ENCODE measurements around the gene TRH.
A peak's percentile ranks its signal among the peaks of the same experiment; 100 is the strongest.
"Not testable (repeated sequence)": the region's sequence is repeated elsewhere in the genome, so short reads cannot be mapped to it uniquely, and the experiment has no call there.

TRH gene

DNA sequence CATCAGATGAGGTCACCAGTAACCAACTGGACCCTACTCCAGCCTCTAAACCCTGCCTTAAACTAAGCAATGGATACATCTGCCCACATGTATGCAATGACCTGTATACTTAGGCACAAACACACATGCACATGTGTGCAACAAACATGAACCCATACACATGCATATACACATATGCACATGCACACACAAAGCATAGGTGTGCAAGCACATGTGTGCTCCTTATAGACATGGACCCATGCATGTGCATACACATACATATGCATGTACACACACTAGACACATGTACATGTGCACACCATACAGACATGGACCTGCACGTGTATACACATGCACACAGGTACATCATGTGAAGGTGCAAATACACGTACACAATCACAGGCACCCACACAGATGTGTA lies 8.6 kb upstream of the TRH start:
- DNase-seq (ENCODE audit: low spot score): no peak

DNA sequence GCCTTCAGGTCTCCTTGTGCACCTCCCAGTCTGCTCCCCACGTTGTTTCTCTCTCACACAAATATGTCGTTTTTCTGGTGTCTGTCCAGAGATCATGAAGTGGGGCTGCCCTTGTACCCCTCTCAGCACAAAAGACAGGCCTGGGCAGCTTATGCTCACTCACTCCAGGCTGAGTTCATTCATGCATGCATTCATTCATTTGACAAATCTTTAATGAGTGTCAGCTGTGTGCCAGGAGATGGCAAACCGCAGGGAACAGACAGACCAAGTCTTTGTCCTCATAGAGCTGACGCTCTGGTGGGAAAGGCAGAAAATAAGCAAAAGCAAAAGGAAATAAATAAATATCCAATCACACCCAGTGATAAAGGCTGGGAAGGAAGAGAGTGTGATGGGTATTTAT lies 7.6 kb upstream of the TRH start:
- DNase-seq (ENCODE audit: low spot score): no peak

DNA sequence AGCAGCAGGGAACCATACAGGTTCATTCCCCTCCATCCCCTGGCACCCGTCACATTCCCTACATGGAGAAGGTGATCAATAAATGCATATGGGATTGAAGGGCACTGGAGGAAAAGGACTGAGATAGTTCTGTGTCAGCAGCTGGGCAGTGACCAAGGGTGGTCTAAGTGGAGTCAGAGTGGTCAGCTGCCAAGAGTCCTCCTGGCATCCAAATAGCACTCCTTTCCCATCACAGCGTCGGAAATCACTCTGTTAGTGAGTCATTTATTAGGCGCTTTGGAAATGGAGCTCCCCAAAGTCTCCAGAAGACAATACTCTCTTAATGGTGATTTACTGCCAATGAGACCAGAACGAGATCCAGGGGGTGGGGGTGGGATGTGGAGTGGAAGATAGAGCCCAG lies 6.8 kb upstream of the TRH start:
- DNase-seq (ENCODE audit: low spot score): no peak

DNA sequence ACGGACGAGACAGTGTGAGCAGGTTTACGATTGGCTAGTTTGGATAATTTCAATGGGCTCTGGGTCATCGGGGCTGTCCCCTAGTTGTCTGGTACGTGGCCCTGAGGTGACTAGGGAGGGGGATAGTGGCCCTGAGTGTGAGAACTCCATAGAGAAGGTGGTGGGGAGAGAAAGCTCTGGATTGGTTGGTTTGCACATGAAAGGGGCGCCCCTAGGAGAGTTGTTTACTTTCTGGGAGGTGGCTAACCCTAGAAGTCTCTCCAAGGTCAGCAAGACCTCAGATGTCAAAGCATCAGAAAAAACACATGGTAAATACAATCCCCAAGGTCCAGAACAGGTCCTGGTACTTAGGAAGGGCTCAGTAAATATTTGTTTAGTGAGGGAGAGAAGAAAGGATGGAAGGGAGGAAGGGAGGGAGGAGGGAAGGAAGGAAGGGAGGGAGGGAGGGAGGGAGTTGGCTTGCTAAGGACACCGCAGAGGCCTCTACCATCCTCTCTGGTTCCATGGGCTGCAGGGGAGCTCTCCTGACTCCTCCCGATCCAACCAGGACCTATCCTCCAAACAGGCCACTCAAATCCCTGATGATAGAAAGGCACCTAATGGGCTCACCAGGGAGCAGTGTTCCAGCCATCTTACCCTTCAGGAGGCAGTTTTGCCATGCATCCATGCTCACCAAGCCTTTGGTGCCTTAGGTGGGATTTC lies 3.0 kb upstream of the TRH start:
- peak; percentile 43 for DNase-seq (ENCODE audit: low spot score)

DNA sequence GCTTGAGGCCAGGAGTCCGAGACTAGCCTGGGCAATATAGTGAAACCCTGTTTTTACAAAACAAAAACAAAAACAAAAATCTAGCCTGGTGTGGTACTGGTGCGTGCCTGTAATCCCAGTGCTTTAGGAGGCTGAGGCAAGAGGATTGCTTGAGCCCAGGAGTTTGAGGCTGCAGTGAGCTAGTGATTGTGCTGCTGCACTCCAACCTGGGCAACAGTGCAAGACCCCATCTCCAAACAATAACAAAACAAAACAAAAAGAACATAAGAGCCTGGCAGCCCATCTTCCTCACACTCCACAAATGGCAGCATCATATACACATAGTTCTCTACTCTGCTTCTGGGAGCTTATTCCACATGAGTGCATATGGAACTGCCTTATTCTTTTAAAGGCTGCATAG lies 2.2 kb upstream of the TRH start:
- DNase-seq (ENCODE audit: low spot score): no peak

DNA sequence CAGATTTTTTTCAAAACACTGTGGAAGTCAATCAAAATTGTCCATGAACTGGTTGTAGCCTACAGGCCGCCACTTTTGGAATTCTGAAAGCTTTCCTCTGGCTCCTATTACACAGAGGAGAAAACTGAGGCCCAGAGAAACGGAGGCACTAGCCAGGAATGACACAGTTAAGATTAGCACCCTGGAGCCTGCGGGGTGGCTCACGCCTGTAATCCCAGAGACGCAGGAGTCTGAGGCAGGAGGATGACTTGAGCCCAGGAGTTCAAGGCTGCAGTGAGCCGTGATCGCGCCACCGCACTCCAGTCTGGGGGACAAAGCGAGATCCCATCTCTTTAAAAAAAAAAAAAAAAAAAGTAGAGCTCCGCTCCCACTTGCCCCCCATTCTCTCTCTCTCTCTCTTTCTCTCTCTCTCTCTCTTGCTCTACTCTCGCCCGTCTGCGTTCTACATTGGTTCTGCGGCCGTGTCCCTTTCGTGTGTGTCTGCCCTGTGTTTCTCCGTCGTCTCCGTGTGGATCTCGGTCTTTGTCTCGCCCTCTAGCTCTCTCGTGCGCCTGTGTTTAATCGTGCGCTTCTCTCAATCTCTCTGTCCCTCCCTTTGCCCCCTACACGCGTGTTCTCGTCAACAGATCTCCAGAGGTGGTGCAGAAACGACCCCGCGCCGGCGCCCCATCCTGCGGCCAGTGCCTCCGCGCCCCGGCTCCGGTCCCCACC lies 512 bp upstream of the TRH start:
- no peak for DNase-seq (ENCODE audit: low spot score)

DNA sequence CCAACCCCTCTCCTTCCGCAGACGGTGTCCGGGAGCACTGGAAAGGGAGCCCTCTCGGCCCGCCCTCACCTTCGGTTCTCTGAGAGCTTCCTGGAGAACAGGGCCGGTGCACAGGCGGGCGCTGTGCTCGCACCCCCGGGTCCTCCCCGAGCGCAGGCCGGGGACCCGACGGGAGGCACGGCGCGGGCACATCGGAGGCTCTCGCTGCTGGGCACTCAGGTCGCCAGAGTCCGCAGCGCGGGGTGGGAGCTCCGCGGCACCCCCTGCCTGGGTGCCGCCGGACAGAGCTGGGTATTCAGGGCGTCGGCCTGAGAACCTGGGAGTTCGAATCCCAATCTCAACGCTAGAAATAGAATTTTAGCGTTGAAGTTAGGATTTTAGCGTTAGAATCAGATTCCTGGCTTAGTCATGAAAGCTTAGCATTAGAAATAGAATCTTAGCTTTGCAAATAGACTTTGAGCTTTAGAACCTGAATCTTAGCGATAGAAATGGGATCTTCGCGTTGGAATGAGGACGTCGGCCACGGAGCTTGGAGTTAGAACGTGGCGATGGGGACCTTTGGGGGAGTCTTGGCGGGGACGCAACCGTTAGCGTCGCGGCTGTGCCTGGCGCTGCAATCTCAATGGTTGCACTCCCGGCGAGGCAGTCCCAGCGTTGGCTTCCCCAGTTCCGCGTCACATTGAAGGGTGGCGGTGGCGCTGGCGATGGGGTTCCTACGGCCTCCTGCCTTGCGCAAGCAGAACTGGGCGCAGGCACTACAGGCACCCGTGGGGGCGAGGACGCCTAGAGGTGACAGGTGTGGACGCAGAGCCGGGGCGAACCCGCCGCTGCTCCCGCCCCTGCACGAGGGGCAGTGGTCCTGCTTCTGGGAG lies 549 bp downstream of the TRH start:
- no peak for DNase-seq (ENCODE audit: low spot score)

DNA sequence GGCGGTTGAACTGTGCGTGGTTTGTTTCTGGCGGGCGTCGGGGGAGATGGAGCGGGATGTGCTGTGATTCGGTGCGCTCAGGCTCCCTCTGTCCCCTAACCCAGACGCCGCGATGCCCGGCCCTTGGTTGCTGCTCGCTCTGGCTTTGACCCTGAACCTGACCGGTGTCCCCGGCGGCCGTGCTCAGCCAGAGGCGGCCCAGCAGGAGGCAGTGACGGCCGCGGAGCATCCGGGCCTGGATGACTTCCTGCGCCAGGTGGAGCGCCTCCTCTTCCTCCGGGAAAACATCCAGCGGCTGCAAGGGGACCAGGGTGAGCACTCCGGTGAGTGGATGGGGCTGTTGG lies 1.2 kb downstream of the TRH start:
- no peak for DNase-seq (ENCODE audit: low spot score)

DNA sequence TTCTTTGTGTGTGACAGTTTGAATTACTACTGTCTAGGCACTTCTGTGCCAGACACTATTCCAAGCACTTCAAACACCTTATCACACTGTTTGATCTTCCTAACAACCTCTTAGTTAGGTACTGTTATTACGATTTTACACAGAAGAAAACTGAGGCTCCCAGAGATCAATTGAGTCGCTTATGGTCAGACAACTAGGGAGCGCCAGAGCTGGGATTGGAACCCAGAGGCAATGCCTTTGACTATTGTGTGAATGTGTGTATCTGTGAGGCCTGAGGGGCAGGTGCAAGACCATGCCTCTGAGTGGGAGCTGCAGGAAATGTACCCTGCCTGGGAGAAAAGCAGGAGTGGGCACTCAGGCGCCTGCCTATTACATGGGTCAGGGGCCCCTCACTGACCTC lies 1.8 kb downstream of the TRH start:
- DNase-seq (ENCODE audit: low spot score): no peak

DNA sequence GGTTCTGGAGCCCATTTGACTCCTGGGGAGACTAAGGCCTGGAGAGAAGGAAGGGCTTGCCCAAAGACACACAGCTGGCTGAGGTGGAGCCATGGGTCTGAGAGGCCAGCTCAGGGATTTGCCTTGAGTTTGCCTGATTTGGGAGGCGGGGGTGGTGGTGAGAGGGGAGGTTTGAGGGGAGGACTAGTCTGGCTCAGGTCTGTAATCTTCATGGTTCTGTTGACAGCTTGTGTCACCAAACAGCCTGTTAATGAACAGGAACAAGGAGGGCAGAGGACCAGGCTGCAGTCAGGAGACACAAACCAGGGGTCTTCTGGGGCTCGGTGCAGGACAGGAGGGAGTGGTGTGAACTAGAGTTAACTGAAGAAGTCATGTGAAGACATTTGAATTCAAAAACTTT lies 3.6 kb downstream of the TRH start:
- no peak for DNase-seq (ENCODE audit: low spot score)

DNA sequence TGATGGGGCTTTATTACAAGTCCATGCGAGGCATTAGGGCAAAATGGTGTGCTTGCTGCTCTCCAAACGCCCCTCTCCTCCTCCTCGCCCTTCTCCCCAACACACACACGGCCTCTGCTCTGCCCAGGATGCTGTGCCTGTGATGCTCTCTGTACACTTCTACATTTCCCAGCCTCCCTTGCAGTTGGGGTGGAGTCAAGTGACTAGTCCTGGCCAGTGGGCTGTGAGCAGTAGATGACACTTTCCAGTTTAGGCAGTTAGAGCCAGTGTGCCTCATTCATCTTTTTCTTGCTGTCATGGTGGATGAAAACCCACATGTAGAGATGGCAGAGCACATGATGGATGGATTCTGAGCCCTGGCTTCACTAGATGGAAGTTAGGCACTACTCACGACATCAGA lies 5.4 kb downstream of the TRH start:
- DNase-seq (ENCODE audit: low spot score): no peak

DNA sequence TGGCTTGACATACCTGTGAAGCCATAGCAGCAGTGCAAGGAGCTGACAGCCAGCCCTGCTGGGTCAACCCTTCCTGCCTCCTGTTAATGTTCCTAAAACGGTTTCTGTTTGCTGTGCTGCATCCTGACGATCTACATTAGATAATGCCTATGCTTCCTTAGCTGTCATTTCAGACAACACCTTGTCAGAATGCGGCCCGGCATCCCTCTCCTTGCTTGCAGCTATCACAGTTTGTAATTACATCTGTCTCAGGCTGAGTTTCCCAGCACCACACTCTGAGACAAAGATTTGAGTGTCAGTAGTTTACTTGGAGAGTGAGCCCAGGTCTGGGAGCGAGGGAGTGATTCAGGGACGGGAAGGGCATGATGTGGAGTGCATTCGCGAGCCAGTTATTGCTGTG lies 9.0 kb downstream of the TRH start:
- DNase-seq (ENCODE audit: low spot score): no peak

DNA sequence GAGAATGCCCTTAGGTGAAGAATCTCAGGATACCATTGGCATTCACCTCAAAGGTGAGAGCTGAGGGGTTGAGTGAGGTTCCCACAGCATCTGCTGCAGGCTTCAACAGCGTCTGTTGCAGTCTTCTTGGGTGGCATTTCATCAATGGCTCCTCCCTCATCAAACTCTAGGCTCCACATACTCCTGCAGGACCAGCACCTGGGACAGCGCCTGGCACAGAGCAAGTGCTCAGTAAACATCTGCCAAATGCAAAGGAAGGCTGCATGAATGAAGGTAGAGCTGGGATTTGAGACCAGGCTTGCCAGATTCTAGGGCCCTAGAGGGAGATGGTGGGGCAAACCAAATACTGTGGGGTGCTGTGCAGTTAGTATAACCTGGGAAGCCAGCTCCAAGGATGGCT lies 9.6 kb downstream of the TRH start:
- no peak for DNase-seq (ENCODE audit: low spot score)

DNA sequence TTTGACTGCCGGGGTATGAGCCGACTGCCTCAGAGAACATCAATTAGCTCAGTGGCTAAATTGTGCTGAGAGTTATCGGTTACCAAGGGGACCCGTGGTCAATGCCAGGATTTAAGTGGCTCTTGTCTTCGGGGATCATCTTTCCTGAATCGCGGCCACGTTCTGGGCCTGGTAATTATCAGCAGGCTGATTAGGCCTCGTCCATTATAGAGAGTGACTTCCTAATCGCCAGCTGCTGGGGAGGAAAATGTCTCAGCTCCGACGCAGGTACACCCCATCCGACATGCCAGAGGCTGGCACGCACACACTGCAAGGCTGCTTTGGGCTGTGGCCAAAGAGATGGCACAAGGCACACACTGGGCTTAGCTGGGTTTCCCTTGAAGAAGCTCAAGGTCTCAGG lies 10.6 kb downstream of the TRH start:
- no peak for DNase-seq (ENCODE audit: low spot score)

DNA sequence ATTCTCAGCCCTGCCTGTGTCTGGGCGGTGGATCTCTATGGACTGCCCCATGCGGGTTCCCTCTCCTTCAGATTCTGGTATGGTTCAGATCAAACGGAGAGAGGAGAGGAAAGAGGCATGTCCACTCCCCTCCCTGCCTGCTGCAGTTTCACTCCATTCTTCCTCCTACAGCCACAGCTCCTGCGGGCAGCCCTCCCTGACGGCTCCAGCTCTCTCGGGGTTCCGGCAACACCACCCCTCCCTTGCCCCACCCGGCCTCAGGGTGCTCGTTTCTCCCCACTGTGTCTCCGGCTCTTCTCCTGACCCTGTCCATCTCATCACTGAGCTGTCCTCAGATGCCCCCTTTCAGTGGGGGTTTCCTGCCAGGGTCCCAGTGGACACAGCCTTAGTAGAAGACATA lies 13.9 kb downstream of the TRH start:
- no peak for DNase-seq (ENCODE audit: low spot score)

DNA sequence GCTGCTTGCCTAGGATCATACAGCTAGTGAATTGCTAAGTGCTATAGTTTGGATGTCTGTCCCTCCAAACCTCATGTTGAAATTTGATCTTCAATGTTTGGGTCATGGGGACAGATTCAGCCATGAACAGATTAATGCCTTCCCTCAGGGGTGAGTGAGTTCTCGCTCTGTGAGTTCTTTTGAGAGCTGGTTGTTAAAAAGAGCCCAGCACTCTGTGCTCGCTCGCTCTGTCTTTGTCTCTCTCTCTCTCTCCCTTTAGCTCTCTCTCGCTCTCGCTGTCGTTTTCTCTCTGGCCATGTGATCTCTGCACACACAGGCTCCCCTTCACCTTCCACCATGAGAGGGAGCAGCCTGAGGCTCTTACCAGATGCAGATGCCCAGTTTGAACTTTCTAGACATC lies 14.9 kb downstream of the TRH start:
- DNase-seq (ENCODE audit: low spot score): no peak

DNA sequence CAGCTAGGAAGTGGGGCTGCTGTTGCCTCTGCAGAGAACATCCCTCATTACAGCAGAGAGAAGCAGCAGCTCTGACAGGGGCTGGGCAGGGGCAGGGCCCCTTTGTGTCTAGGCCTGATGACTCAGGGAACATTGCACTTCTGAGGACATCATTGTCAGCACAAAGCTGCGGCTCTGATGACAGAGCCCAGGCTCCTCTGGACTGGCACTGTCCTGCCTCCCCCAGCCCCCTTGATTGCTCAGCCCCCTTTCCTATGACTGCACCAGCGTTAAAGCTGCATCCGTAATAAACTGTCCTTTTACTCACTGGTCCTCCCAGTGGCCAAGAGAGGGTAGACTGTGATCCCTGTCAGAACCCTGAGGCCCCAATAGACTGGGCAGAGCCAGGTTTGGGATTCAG lies 18.3 kb downstream of the TRH start:
- peak; percentile 68 for DNase-seq (ENCODE audit: low spot score)

DNA sequence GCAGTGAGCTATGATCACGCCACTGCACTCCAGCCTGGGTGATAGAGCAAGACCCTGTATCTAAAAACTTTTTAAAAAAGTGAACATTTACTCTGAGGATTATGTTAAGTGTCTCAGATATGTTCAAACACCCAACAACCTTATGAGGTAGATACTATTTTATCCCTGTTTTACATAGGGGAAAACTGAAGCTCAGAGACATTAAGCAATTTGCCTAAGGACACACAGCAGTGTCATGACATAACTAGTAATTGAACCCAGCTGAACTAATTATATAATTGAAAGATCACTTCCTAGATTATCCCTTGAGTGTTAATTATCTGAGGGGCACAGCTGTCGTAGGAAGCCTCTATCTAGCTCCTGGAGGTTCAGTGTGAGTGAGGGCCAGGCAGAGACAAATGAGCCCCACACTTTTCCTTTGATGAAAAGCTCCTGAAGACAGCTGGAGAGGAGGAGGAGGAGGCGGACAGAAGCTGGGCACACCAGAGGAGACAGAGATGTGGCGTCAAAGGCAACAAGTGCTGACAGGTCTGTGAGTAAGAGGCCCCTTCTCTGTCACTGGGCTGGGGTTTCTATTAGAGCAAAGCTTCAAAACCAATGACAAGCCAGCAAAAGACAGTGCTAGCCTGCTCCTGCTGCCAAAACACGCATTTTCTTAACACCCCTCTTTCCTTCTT lies 20.5 kb downstream of the TRH start:
- DNase-seq (ENCODE audit: low spot score): no peak

DNA sequence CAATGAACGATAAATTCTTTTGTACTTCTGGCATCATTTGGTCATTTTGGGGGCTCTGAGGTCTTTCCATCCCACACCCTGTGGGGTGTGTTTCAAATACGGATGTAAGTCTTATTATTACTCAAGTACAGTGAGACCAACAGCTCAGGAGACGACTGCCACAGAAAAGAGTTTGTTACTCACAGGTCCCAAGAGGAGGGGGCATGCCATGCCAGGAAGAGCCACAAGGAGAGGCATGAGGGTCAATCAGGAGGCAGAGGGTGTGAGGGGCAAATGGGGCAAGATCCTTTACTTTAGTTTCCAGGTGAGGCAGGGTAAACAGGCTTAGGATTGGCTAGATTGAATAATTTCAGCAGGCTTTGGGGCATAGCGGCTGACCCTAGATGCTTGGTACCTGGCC lies 21.6 kb downstream of the TRH start:
- no peak for DNase-seq (ENCODE audit: low spot score)

DNA sequence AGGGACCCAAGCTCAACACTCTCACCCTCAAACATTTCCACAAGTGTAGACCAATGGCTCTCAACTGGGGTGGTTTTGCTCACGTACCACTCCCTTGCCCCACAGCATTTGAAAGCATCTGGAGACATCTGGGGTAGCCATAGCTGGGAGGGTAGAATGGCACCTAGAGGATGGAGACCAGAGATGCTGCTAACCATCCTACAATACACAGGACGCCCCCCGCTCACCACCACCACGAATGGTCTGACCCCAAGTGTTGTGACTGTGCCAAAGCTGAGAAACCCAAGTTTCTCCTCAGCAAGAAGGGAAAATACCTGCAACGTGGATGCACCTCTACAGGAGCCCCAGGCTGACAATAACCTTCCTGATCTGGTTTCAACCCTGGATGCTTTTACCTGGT lies 24.7 kb downstream of the TRH start:
- not testable (repeated sequence) for DNase-seq (ENCODE audit: low spot score)

DNA sequence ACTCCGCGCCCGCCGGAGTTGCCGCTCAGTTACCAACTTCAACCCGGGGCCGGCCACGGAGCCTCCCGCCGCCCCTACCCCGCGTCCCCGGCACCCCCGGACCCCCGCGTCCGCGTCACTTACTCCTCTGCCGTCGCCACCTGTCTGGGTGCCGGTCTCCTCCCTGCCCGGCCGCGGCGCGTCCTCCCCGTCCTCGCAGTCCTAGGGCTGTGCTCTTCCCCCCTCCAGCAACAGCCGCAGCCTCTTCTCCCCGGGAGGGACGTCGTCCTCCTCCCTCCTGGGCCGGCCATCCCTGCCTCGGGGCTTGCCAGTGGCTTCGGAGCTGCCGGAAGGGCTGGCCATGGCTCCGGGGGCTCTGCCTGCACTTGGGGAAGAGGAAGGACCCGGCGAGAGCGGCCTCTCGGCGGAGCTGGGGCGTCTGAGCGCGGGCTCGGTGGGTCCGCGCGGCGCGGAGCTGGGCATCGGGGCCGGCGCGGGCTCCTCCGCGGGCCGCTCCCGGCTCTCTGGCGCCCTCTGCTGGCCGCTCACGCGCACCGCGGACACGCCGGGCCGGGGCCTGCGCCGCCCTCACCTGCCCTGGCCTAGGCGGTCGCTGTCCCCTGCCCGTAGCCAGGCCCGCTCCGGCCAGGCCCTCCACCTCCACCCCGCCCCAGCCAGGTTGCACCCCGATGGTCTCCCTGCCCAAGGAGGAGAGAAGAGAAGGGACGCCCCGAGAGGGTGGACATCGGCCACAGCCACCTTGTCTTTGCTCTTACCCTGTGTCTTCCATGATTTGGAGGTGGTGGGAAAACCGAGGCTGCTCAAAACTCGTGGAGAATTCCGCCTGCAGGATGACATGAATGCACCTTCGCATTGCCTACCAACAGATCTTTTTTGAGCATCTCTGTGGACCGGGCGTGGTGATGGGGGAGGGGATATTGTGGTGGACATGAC lies 28.4 kb downstream of the TRH start:
- peak; percentile 49 for DNase-seq (ENCODE audit: low spot score)

DNA sequence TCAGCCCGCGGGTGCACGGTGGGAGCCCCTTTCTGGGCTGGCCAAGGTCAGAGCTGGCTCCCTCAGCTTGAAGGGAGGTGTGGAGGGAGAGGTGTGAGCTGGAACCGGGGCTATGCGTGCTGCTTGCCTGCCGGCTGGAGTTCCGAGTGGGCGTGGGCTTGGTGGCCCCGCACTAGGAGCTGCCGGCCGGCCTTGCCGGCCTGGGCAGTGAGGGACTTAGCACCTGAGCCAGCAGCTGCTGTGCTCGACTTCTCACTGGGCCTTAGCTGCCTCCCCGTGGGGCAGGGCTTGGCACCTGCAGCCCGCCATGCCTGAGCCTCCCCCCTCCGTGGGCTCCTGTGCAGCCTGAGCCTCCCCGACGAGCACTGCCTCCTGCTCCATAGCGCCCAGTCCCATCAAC lies 36.0 kb downstream of the TRH start:
- DNase-seq (ENCODE audit: low spot score): no peak
